ENCODE data around the gene XIRP2.
"Not testable (repeated sequence)": the region's sequence is repeated elsewhere in the genome, so short reads cannot be mapped to it uniquely, and the experiment has no call there.

XIRP2 gene

GRCh38 chr2:167028503-167028902 is 140.2 kb downstream of the XIRP2 start:
- H3K9me3 ChIP-seq: no peaks in the 10 kb centered on the region
- H3K27me3 ChIP-seq (ENCODE audit: low read depth): no peaks in the 10 kb centered on the region
- DNase-seq (ENCODE audit: low spot score in 2 of 2): no peak
- H3K4me1 ChIP-seq: no peaks in the 10 kb centered on the region
- no peaks in the 10 kb centered on the region for H3K36me3 ChIP-seq (replicated peaks)
- no peak overlapping the region for H3K4me3 ChIP-seq
- in situ Hi-C loops (cut with MboI; ENCODE audit: low sequenced_read_pairs): no loop called here

- H3K9me3 ChIP-seq; in situ Hi-C loops (cut with MboI; ENCODE audit: low sequenced_read_pairs); H3K4me1 ChIP-seq; H3K27me3 ChIP-seq (ENCODE audit: low read depth); H3K36me3 ChIP-seq (replicated peaks); H3K4me3 ChIP-seq; DNase-seq (ENCODE audit: low spot score in 2 of 2): not testable (repeated sequence)
These were observed 146.7 kb downstream of the XIRP2 start for GRCh38 chr2:167034976-167035375.

GRCh38 chr2:167048829-167049228 is 160.5 kb downstream of the XIRP2 start:
- in situ Hi-C loops (cut with MboI; ENCODE audit: low sequenced_read_pairs): no loop called here
- Histone ChIP-seq H3K4me1 (no peaks in the 10 kb centered on the region), H3K36me3 (replicated peaks) (no peaks in the 10 kb centered on the region), H3K9me3 (no peaks in the 10 kb centered on the region), H3K4me3 (no peak overlapping the region), H3K27me3 (ENCODE audit: low read depth) (no peaks in the 10 kb centered on the region)
- no peak for DNase-seq (ENCODE audit: low spot score in 2 of 2)

- DNase-seq (ENCODE audit: low spot score in 2 of 2): no peak
- in situ Hi-C loops (cut with MboI; ENCODE audit: low sequenced_read_pairs): no loop called here
- Histone ChIP-seq H3K4me1 (no peaks in the 10 kb centered on the region), H3K9me3 (no peaks in the 10 kb centered on the region), H3K27me3 (ENCODE audit: low read depth) (no peaks in the 10 kb centered on the region), H3K4me3 (no peak overlapping the region), H3K36me3 (replicated peaks) (no peaks in the 10 kb centered on the region)
These were observed 161.4 kb downstream of the XIRP2 start for GRCh38 chr2:167049659-167050058.

- Histone ChIP-seq H3K4me1 (no peaks in the 10 kb centered on the region), H3K36me3 (replicated peaks) (no peaks in the 10 kb centered on the region), H3K4me3 (no peak overlapping the region), H3K27me3 (ENCODE audit: low read depth) (no peaks in the 10 kb centered on the region), H3K9me3 (no peaks in the 10 kb centered on the region)
- in situ Hi-C loops (cut with MboI; ENCODE audit: low sequenced_read_pairs): no loop called here
- no peak for DNase-seq (ENCODE audit: low spot score in 2 of 2)
These were observed 164.5 kb downstream of the XIRP2 start for GRCh38 chr2:167052825-167053224.

GRCh38 chr2:167054881-167055280 is 166.6 kb downstream of the XIRP2 start:
- Histone ChIP-seq H3K36me3 (replicated peaks) (no peaks in the 10 kb centered on the region), H3K9me3 (no peaks in the 10 kb centered on the region), H3K4me3 (no peak overlapping the region), H3K4me1 (no peaks in the 10 kb centered on the region), H3K27me3 (ENCODE audit: low read depth) (no peaks in the 10 kb centered on the region)
- no peak for DNase-seq (ENCODE audit: low spot score in 2 of 2)
- in situ Hi-C loops (cut with MboI; ENCODE audit: low sequenced_read_pairs): no loop called here

- no peaks in the 10 kb centered on the region for H3K9me3 ChIP-seq
These were observed 169.2 kb downstream of the XIRP2 start for GRCh38 chr2:167057446-167057845.

GRCh38 chr2:167059173-167059572 is 170.9 kb downstream of the XIRP2 start:
- no peaks in the 10 kb centered on the region for H3K9me3 ChIP-seq
- no peak for DNase-seq (ENCODE audit: low spot score in 2 of 2)
- in situ Hi-C loops (cut with MboI; ENCODE audit: low sequenced_read_pairs): no loop called here
- H3K4me3 ChIP-seq: no peak overlapping the region
- H3K4me1 ChIP-seq: no peaks in the 10 kb centered on the region
- no peaks in the 10 kb centered on the region for H3K36me3 ChIP-seq (replicated peaks)
- no peaks in the 10 kb centered on the region; the same call in 1 of the 2 replicates for H3K27me3 ChIP-seq (ENCODE audit: low read depth)

More at GRCh38 chr2:167057446-167057845, 169.2 kb downstream of the XIRP2 start:
- Histone ChIP-seq H3K36me3 (replicated peaks) (no peaks in the 10 kb centered on the region), H3K4me3 (no peak overlapping the region), H3K27me3 (ENCODE audit: low read depth) (no peaks in the 10 kb centered on the region), H3K4me1 (no peaks in the 10 kb centered on the region)
- in situ Hi-C loops (cut with MboI; ENCODE audit: low sequenced_read_pairs): no loop called here
- no peak for DNase-seq (ENCODE audit: low spot score in 2 of 2)

GRCh38 chr2:167069855-167070254 is 181.6 kb downstream of the XIRP2 start:
- no peaks in the 10 kb centered on the region for H3K27me3 ChIP-seq (ENCODE audit: low read depth)
- H3K9me3 ChIP-seq: no peaks in the 10 kb centered on the region
- no peak for DNase-seq (ENCODE audit: low spot score in 2 of 2)
- in situ Hi-C loops (cut with MboI; ENCODE audit: low sequenced_read_pairs): no loop called here
- no peaks in the 10 kb centered on the region for H3K36me3 ChIP-seq (replicated peaks)
- H3K4me1 ChIP-seq: no peaks in the 10 kb centered on the region
- H3K4me3 ChIP-seq: no peak overlapping the region

GRCh38 chr2:167075708-167076107 is 187.4 kb downstream of the XIRP2 start:
- in situ Hi-C loops (cut with MboI; ENCODE audit: low sequenced_read_pairs); H3K27me3 ChIP-seq (ENCODE audit: low read depth): not testable (repeated sequence)

GRCh38 chr2:167098931-167099330 is 210.7 kb downstream of the XIRP2 start:
- H3K9me3 ChIP-seq; in situ Hi-C loops (cut with MboI; ENCODE audit: low sequenced_read_pairs); H3K4me1 ChIP-seq; H3K4me3 ChIP-seq; H3K27me3 ChIP-seq (ENCODE audit: low read depth); H3K36me3 ChIP-seq (replicated peaks); DNase-seq (ENCODE audit: low spot score in 2 of 2): not testable (repeated sequence)

More at GRCh38 chr2:167075708-167076107, 187.4 kb downstream of the XIRP2 start:
- not testable (repeated sequence) for H3K4me1 ChIP-seq; DNase-seq (ENCODE audit: low spot score in 2 of 2); H3K36me3 ChIP-seq (replicated peaks); H3K4me3 ChIP-seq; H3K9me3 ChIP-seq

- no peak overlapping the region for H3K4me3 ChIP-seq
- in situ Hi-C loops (cut with MboI; ENCODE audit: low sequenced_read_pairs): no loop called here
- no peaks in the 10 kb centered on the region for H3K4me1 ChIP-seq
- no peaks in the 10 kb centered on the region for H3K27me3 ChIP-seq (ENCODE audit: low read depth)
- H3K36me3 ChIP-seq (replicated peaks): no peaks in the 10 kb centered on the region
- no peaks in the 10 kb centered on the region for H3K9me3 ChIP-seq
- no peak for DNase-seq (ENCODE audit: low spot score in 2 of 2)
These were observed 212.2 kb downstream of the XIRP2 start for GRCh38 chr2:167100506-167100905.

GRCh38 chr2:167103028-167103756 is 214.9 kb downstream of the XIRP2 start:
- no peaks in the 10 kb centered on the region for H3K9me3 ChIP-seq
- H3K36me3 ChIP-seq (replicated peaks): no peaks in the 10 kb centered on the region
- in situ Hi-C loops (cut with MboI; ENCODE audit: low sequenced_read_pairs): no loop called here
- no peaks in the 10 kb centered on the region for H3K27me3 ChIP-seq (ENCODE audit: low read depth)
- H3K4me1 ChIP-seq: no peaks in the 10 kb centered on the region
- H3K4me3 ChIP-seq: no peak overlapping the region
- DNase-seq (ENCODE audit: low spot score in 2 of 2): no peak

- no peaks in the 10 kb centered on the region for H3K36me3 ChIP-seq (replicated peaks)
- no peaks in the 10 kb centered on the region for H3K9me3 ChIP-seq
- no peak overlapping the region for H3K4me3 ChIP-seq
- no peaks in the 10 kb centered on the region for H3K27me3 ChIP-seq (ENCODE audit: low read depth)
- no peaks in the 10 kb centered on the region for H3K4me1 ChIP-seq
- DNase-seq (ENCODE audit: low spot score in 2 of 2): no peak
- in situ Hi-C loops (cut with MboI; ENCODE audit: low sequenced_read_pairs): no loop called here
These were observed 215.5 kb downstream of the XIRP2 start for GRCh38 chr2:167103757-167104133.

GRCh38 chr2:167104691-167105090 is 216.4 kb downstream of the XIRP2 start:
- no peaks in the 10 kb centered on the region for H3K9me3 ChIP-seq
- DNase-seq (ENCODE audit: low spot score in 2 of 2): no peak
- H3K36me3 ChIP-seq (replicated peaks): no peaks in the 10 kb centered on the region
- no peaks in the 10 kb centered on the region for H3K4me1 ChIP-seq
- H3K27me3 ChIP-seq (ENCODE audit: low read depth): no peaks in the 10 kb centered on the region
- no peak overlapping the region for H3K4me3 ChIP-seq
- in situ Hi-C loops (cut with MboI; ENCODE audit: low sequenced_read_pairs): no loop called here

Data from HAP-1 (cell line).